22Rv1 (cell line): Measurements from ENCODE around the gene GID8.
A peak's percentile ranks its signal among the peaks of the same experiment; 100 is the strongest.

Source experiments
- H3K27ac ChIP-seq: fragments of 450-650 bp; 2 replicates; pipeline ENCODE4 v1.5.1; 2017
- ZFX ChIP-seq: fragments of 450-650 bp; IDR thresholded peaks from 2 replicates; pipeline ENCODE4 v1.6.1; 2017; ENCODE audit warnings: antibody characterized with exemption, borderline replicate concordance
- TF ChIP-seq, protein P1 (sequence below): fragments of 450-650 bp; IDR thresholded peaks from 2 replicates; pipeline ENCODE4 v1.5.1; 2017; ENCODE audit warnings: mild to moderate bottlenecking

Gene GID8

DNA sequence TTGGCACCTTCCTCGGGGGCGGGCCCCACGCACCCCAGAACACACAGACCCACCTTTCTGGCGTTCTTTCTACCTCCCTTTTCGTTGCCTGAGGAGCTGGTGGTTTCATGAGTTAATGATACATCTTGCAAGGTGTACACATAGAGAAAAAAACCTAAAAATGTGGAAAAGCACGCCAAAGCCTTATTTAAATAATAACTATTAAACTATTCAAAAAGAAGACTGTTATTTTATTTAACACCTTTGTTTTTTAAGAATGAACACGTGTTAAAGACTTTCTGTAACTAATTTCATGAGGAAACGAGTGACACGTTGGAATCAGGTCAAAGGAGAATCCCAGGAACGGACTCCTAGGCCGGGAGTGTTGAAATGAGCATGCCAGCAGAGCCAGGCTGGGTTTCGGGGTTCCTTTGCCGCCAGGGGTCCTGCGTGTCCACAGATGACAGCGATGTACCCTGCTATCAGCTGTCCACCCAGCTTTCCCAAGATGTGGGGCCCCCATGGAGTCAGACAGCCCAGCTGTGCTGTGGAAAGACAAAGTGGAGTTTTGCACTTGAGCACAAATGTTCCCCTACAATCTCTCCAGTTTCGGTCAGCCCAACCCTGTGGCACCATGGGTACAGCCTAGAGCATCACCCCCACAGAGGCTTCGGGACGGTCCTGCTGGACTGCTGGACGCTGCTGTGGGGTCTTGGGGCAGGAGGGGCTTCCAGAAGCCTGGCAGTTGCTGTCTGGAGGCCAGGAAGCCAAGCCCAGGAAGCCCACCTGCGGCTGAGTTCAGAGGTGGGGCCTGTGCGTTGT lies 30.6 kb downstream of the GID8 start:
- no peak overlapping the region for H3K27ac ChIP-seq
- TF ChIP-seq, protein P1, sequence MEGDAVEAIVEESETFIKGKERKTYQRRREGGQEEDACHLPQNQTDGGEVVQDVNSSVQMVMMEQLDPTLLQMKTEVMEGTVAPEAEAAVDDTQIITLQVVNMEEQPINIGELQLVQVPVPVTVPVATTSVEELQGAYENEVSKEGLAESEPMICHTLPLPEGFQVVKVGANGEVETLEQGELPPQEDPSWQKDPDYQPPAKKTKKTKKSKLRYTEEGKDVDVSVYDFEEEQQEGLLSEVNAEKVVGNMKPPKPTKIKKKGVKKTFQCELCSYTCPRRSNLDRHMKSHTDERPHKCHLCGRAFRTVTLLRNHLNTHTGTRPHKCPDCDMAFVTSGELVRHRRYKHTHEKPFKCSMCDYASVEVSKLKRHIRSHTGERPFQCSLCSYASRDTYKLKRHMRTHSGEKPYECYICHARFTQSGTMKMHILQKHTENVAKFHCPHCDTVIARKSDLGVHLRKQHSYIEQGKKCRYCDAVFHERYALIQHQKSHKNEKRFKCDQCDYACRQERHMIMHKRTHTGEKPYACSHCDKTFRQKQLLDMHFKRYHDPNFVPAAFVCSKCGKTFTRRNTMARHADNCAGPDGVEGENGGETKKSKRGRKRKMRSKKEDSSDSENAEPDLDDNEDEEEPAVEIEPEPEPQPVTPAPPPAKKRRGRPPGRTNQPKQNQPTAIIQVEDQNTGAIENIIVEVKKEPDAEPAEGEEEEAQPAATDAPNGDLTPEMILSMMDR = no peak
- TF ChIP-seq ZFX = no peak

DNA sequence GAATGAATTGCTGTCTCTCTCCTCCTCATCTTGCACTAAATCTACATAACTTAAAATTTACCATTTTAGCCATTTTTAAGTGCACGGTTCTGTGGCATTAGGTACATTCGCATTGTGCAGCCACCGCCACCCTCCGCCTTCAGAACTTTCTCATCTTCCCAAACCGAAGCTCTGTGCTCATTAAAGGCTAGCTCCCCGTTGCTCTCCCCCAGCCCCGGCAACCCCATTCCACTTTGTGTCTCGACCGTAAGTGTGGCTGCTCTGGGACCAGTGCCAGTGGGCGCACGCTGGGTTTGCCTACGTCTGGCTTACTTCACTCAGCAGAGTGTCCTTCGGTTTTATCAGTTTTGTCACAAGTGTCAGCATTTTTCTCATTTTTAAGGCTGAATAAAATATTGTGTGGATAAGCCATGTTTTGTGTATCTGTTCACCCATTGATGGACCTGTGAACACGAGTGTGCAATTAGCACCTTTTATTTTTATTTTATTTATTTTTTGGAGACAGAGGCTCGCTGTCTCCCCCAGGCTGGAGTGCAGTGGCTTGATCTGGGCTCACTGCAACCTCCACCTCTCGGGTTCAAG lies 31.3 kb downstream of the GID8 start:
- TF ChIP-seq, protein P1 = no peak
- no peak for TF ChIP-seq ZFX
- no peak overlapping the region for H3K27ac ChIP-seq

DNA sequence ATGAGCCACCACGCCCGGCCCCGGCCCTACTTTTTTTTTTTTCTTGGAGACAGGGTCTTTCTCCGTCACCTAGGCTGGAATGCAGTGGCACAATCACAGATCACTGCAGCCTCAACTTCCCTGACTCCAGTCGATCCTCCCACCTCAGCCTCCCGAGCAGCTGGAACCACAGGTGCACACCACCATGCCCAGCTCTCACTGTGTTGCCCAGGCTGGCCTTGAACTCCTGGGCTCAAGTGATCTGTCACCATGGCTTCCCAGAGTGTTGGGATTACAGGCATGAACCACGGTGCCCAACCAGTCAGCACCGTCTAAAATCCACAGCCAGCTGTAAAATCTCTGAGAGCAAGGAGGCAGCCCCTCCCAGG lies 32.0 kb downstream of the GID8 start:
- TF ChIP-seq, protein P1 = no peak
- TF ChIP-seq ZFX = no peak
- no peak overlapping the region for H3K27ac ChIP-seq

DNA sequence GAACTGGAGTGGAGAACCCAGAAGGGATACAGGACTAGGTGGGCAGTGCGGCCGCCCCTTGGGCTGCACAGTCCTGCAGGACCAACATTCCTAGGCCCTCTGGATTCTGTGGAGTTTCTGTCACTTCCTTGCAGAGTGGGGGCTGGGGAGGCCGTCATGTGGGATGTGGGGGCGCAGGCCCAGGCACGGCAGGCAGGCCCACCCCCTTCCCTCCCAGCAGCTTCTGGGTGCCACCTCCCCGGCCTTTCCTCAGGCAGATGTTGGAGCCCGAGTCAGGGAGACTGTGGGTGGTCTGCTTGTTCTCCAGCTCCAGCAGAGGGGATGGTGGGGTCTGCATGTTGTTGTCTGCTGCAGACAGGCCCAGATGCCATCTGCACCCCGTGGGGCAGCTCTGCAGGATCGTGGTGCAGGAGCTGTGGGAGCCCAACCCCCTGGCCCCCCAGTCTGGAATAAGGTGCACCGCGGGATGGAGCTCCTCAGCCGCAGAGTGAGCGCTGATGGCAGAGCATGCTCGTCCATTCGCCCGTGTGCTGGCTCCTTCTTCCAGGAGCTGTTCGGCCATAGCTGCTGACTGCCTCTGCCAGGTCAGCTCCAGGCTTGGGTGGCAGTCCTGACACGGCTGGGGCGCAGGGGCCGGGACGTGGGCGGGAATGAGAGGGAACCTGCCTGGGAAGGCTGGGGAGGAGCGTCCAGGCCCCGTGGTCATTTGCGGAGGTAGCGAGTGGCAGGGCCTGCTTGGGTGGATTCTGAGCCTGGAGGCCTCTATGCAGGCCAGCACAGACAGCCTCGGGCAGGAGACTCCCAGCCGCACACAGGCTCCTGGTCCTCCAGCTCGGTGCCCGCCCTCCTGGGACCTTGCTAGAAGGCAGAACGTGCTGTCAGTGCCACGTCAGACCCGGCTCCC lies 32.6 kb downstream of the GID8 start:
- TF ChIP-seq, protein P1 = no peak
- no peak for TF ChIP-seq ZFX

DNA sequence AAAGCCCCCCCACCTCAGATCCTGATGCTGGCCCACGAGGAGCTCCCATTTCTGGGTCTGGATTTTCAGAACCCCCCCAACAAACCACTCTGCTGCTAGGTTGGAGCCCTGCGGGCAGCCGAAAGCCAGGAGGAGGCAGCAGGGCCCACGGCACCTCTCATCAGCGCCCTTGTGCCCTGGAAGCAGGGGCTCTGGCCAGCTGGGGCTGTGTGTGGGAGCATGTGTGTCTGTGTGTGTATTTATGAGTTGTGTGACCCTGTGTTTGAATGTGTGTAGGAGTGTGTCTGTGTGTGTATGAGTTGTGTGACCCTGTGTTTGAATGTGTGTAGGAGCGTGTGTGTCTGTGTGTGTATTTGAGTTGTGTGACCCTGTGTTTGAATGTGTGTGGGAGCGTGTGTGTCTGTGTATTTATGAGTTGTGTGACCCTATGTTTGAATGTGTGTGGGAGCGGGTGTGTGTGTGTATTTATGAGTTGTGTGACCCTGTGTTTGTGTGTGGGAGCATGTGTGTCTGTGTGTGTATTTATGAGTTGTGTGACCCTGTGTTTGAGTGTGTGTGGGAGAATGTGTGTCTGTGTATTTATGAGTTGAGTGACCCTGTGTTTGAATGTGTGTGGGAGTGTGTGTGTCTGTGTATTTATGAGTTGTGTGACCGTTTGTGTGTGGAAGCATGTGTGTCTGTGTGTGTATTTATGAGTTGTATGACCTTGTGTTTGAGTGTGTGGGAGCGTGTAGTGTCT lies 33.4 kb downstream of the GID8 start:
- TF ChIP-seq ZFX = no peak
- TF ChIP-seq, protein P1 = no peak
- H3K27ac ChIP-seq = no peak overlapping the region

More for the DNA sequence above, 32.6 kb downstream of the GID8 start:
- H3K27ac ChIP-seq = no peak overlapping the region

DNA sequence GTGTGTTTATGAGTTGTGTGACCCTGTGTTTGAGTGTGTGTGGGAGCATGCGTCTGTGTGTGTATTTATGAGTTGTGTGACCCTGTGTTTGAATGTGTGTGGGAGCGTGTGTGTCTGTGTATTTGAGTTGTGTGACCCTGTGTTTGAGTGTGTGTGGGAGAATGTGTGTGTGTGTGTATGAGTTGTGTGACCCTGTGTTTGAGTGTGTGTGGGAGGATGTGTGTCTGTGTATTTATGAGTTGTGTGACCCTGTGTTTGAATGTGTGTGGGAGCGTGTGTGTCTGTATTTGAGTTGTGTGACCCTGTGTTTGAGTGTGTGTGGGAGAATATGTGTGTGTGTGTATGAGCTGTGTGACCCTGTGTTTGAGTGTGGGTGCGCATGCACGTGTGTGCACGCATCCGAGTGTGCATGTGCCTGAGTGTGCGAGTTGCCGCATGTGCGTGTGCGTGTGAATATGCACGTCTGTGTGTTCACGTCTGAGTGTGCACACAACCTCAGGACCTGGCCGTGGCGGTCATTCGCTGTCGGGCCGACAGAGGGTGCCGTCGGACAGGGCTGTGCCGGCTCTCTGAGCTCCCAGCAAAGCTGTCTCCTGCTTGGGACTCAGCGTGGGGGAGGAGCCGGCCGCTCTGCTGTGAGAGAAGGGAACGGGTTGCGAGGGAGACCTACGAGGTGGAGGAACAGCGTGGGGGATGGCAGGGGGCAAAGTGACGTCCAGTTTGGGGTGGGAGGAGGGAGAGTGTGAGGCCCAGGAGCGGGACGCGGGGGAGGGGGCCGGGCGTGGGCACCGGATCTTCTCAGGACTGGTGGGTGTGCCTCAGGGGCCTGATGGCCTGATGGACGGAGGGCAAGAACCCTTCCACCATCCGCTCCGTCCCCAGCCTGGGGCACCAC lies 34.2 kb downstream of the GID8 start:
- TF ChIP-seq, protein P1 = peak; percentile 85
- TF ChIP-seq ZFX = no peak
- no peak overlapping the region for H3K27ac ChIP-seq
